Measurements from ENCODE around the gene TLE6. TPM values are rescaled to one million over a fixed set of nuclear protein-coding genes. Genes with fewer than 3 reads are reported as not detected.
"Not testable (repeated sequence)": the region's sequence is repeated elsewhere in the genome, so short reads cannot be mapped to it uniquely, and the experiment has no call there.

The TLE6 gene
- total and polyA plus RNA-seq, 8 donors: 0.97 to 8.5 (median 1.3) TPM

- no peak for TF ChIP-seq CTCF (IDR thresholded peaks at IDR 0.05)
- no peaks in the 10 kb centered on the region for H3K27me3 ChIP-seq
- peaks cover 0 to 17% (median 7%) of the 10 kb centered on the region in 3 donors for H3K36me3 ChIP-seq
- H3K4me1 ChIP-seq: no peaks in the 10 kb centered on the region
- DNase-seq (no peak), ATAC-seq (no peak), FAIRE-seq (no peak)
- intact Hi-C loops (cut with DNase I): no loop called here
- H3K9me3 ChIP-seq: no peaks in the 10 kb centered on the region
- no peak overlapping the region for H3K27ac ChIP-seq
- 84 to 87% methylated on average over 15 to 18 of the region's 18 CpGs for WGBS, 2 donors
- H3K4me3 ChIP-seq: no peak overlapping the region
Measured at GRCh38 chr19:3005345-3005744, 28.0 kb downstream of the TLE6 start.

GRCh38 chr19:3006075-3006767 lies 28.9 kb downstream of the TLE6 start:
- no peak overlapping the region for H3K27ac ChIP-seq
- DNase-seq: peak in 1 of 6 donors; percentile 46
- no peaks in the 10 kb centered on the region for H3K4me1 ChIP-seq
- H3K27me3 ChIP-seq: no peaks in the 10 kb centered on the region
- H3K4me3 ChIP-seq: no peak overlapping the region
- TF ChIP-seq CTCF (IDR thresholded peaks at IDR 0.05): no peak
- no peak for FAIRE-seq
- H3K36me3 ChIP-seq: peaks cover 0 to 17% (median 7%) of the 10 kb centered on the region in 3 donors
- intact Hi-C loops (cut with DNase I): no loop called here
- WGBS, 2 donors: 89% methylated on average over 35 to 37 of the region's 37 CpGs
- H3K9me3 ChIP-seq: no peaks in the 10 kb centered on the region
- peak in 1 of 4 donors; percentile 51 for ATAC-seq

- intact Hi-C loops (cut with DNase I): no loop called here
- Histone ChIP-seq H3K27ac (no peak overlapping the region), H3K4me1 (peaks cover 0 to 2% (median 0%) of the 10 kb centered on the region in 3 donors), H3K27me3 (no peaks in the 10 kb centered on the region), H3K36me3 (peaks cover 0 to 11% (median 7%) of the 10 kb centered on the region in 3 donors), H3K4me3 (no peak overlapping the region), H3K9me3 (no peaks in the 10 kb centered on the region)
- ATAC-seq: no peak
- no peak for FAIRE-seq
- TF ChIP-seq CTCF (IDR thresholded peaks at IDR 0.05): no peak
- WGBS, 2 donors: 85 to 95% methylated on average over 9 of the region's 9 CpGs
- no peak for DNase-seq
Measured at GRCh38 chr19:3007975-3008374, 30.6 kb downstream of the TLE6 start.

GRCh38 chr19:3008994-3009393 lies 31.6 kb downstream of the TLE6 start:
- DNase-seq (no peak), FAIRE-seq (no peak), ATAC-seq (no peak)
- no peak for TF ChIP-seq CTCF (IDR thresholded peaks at IDR 0.05)
- no peaks in the 10 kb centered on the region for H3K9me3 ChIP-seq
- H3K4me3 ChIP-seq: no peak overlapping the region
- WGBS, 2 donors: 90 to 93% methylated on average over 6 of the region's 6 CpGs
- no peaks in the 10 kb centered on the region for H3K27me3 ChIP-seq
- H3K4me1 ChIP-seq: peaks cover 0 to 4% (median 0%) of the 10 kb centered on the region in 3 donors
- H3K27ac ChIP-seq: no peak overlapping the region
- intact Hi-C loops (cut with DNase I): no loop called here
- H3K36me3 ChIP-seq: peaks cover 0 to 11% (median 7%) of the 10 kb centered on the region in 3 donors

GRCh38 chr19:3010871-3011270 lies 33.5 kb downstream of the TLE6 start:
- FAIRE-seq (no peak), DNase-seq (no peak), ATAC-seq (no peak)
- intact Hi-C loops (cut with DNase I): no loop called here
- Histone ChIP-seq H3K27ac (no peak overlapping the region), H3K4me1 (peaks cover 0 to 4% (median 0%) of the 10 kb centered on the region in 3 donors), H3K4me3 (no peak overlapping the region), H3K27me3 (no peaks in the 10 kb centered on the region), H3K9me3 (no peaks in the 10 kb centered on the region), H3K36me3 (peaks cover 0 to 7% (median 4%) of the 10 kb centered on the region in 3 donors)
- TF ChIP-seq CTCF (IDR thresholded peaks at IDR 0.05): no peak
- WGBS, 2 donors: 91 to 94% methylated on average over 13 of the region's 13 CpGs

GRCh38 chr19:3012059-3012458 lies 34.7 kb downstream of the TLE6 start:
- H3K9me3 ChIP-seq; FAIRE-seq; H3K36me3 ChIP-seq; H3K4me3 ChIP-seq; ATAC-seq; H3K4me1 ChIP-seq; H3K27me3 ChIP-seq; intact Hi-C loops (cut with DNase I); DNase-seq: not testable (repeated sequence)
- H3K27ac ChIP-seq: peak overlapping the region in 1 of 4 donors; percentile 38
- 84 to 90% methylated on average over 13 of the region's 13 CpGs for WGBS, 2 donors
